ENCODE data around the gene FBXO31.

Gene FBXO31

DNA sequence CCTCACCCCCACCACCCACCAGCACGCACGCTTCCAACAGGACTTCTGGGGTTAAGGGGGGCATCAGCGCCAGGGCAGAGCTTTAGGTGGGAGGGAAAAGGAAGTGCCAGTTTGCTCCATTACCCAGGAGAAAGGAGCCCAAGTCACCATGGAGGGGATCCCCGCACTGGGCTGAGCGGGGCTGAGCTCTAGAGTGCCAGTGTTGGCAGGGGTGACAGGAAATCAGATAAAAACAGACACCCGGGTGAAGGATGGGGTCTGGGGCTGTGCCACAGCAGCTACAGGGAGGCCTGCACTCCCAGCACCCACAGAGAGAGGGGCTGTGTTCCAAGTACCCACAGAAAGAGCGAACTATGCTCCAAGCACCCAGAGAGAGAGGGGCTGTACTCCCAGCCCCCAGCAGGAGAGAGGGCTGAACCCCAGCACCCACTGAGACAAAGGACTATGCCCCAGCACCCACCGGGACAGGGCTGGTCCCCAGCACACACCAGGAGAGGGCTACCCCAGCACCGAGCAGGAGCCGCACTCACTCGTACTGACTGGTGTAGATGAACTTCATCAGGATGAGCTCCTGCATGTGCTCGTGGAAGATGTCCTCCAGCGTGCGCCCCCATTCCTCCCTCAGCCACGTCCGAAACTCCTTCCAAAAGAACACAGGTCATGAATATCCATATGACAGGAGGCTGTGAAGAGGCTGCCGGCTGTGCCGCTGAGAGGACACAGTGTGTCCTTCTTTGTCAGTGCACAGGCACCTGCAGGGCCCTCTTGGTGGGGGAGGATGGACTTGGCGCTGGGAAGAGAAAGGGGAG is 47.7 kb downstream of the FBXO31 start:
- TF ChIP-seq, protein P1, sequence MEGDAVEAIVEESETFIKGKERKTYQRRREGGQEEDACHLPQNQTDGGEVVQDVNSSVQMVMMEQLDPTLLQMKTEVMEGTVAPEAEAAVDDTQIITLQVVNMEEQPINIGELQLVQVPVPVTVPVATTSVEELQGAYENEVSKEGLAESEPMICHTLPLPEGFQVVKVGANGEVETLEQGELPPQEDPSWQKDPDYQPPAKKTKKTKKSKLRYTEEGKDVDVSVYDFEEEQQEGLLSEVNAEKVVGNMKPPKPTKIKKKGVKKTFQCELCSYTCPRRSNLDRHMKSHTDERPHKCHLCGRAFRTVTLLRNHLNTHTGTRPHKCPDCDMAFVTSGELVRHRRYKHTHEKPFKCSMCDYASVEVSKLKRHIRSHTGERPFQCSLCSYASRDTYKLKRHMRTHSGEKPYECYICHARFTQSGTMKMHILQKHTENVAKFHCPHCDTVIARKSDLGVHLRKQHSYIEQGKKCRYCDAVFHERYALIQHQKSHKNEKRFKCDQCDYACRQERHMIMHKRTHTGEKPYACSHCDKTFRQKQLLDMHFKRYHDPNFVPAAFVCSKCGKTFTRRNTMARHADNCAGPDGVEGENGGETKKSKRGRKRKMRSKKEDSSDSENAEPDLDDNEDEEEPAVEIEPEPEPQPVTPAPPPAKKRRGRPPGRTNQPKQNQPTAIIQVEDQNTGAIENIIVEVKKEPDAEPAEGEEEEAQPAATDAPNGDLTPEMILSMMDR (conservative IDR thresholded peaks at IDR 0.05; ENCODE audit: low read depth, low read length): no peak
- no peak for DNase-seq (ENCODE audit: low read depth)

DNA sequence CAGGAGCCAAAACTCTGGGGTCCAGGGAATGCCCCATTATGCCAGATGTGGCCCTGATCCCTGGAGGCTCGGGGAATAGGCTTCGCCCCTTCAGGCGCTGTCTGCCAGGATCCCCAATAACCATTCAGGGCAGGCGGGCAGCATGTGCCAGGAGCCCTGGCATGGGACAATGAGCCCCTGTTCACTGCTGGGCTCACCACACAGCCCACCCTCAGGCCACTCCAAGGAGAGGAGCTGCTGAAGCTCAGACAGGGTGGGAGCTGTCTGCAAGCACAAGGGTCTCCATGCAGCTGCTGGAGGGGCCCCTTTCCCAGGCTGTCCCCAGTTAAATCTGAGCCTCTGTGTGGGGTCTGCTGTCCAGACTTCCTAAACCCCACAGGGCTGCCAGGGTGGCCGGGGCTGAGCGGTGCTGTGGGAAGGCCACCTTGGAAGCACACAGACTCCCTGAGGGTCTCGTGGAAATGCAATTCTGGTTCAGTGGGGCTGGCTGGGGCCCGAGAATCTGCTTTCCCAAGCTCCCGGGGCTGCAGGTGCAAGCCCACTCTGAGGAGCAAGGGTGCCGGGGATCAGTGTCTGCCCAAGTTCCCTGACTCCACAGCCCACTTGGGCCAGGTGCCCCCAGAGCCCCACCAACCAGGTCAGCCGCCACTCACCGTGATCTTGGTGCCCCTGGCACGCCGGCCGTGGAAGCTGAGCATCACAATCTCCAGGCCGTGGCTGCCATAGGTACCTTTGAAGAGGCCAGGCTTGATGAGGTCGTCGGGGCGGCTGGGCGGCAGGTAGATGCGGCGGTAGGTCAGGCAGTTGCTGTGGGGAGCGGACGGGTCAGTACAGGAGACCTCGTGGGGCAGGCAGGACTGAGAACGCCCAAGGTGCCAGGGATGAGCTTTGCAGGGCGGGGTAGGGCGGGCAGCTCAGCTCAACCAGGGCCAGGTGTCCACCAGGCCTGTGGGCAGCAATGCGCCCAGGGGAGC is 48.6 kb downstream of the FBXO31 start:
- TF ChIP-seq, protein P1 (conservative IDR thresholded peaks at IDR 0.05; ENCODE audit: low read depth, low read length): no peak
- no peak for DNase-seq (ENCODE audit: low read depth)
- no peak overlapping the region for H3K4me3 ChIP-seq (ENCODE audit: low read depth, low read length)

More for the DNA sequence above, 47.7 kb downstream of the FBXO31 start:
- H3K4me3 ChIP-seq (ENCODE audit: low read depth, low read length): no peak overlapping the region

- no peak for DNase-seq (ENCODE audit: low read depth)
- TF ChIP-seq, protein P1 (conservative IDR thresholded peaks at IDR 0.05; ENCODE audit: low read depth, low read length): no peak
- no peak overlapping the region for H3K4me3 ChIP-seq (ENCODE audit: low read depth, low read length)
Measured at GRCh38 chr16:87333581-87334331, 49.8 kb downstream of the FBXO31 start.

GRCh38 chr16:87333101-87333500 is 50.5 kb downstream of the FBXO31 start:
- TF ChIP-seq, protein P1 (conservative IDR thresholded peaks at IDR 0.05; ENCODE audit: low read depth, low read length): no peak
- H3K4me3 ChIP-seq (ENCODE audit: low read depth, low read length): no peak overlapping the region
- no peak for DNase-seq (ENCODE audit: low read depth)

DNA sequence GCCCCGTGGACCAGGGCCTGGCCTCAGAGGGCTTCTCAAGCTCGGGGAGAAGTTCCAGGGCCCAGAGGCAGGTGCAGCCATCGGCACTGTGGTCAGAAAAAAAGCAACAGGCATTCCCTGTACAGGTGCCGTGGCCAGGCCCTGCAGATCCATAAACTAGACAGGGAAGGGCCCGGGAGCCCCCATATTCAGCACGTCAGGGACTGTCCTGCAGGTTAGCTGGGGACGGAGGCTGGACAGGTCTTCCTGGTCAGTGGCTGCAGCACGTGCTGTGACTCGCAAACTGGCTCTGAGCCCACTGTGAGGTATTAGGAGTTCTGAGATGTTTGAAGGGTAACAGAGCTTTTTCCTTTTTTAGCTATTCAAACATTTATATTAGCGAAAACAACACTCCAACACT is 51.4 kb downstream of the FBXO31 start:
- TF ChIP-seq, protein P1 (conservative IDR thresholded peaks at IDR 0.05; ENCODE audit: low read depth, low read length): no peak
- peak; percentile 45 for DNase-seq (ENCODE audit: low read depth)
- no peak overlapping the region for H3K4me3 ChIP-seq (ENCODE audit: low read depth, low read length)

GRCh38 chr16:87331241-87331801 is 52.3 kb downstream of the FBXO31 start:
- no peak for DNase-seq (ENCODE audit: low read depth)
- TF ChIP-seq, protein P1 (conservative IDR thresholded peaks at IDR 0.05; ENCODE audit: low read depth, low read length): no peak
- no peak overlapping the region for H3K4me3 ChIP-seq (ENCODE audit: low read depth, low read length)

All from choroid plexus epithelial cell (primary cell).